NCI-H128 (cell line): ENCODE data around the gene LARP6.

ENCODE experiments used
- DNase-seq: peaks from one replicate; lab custom pipeline; 2025; ENCODE audit not compliant: unreplicated experiment; lab: John Stamatoyannopoulos, UW

LARP6 gene

GRCh38 chr15:70796516-70797310 lies 57.2 kb downstream of the LARP6 start:
- no peak for DNase-seq

GRCh38 chr15:70795311-70795665 lies 58.7 kb downstream of the LARP6 start:
- DNase-seq, result no peak

- no peak for DNase-seq
These were observed 59.2 kb downstream of the LARP6 start for GRCh38 chr15:70794596-70795310.

- DNase-seq, result no peak
These were observed 60.3 kb downstream of the LARP6 start for GRCh38 chr15:70793694-70794093.

- DNase-seq, result no peak
These were observed 61.8 kb downstream of the LARP6 start for GRCh38 chr15:70792171-70792573.

- DNase-seq, result no peak
These were observed 62.7 kb downstream of the LARP6 start for GRCh38 chr15:70791259-70791658.

- no peak for DNase-seq
These were observed 64.7 kb downstream of the LARP6 start for GRCh38 chr15:70789213-70789612.

- no peak for DNase-seq
These were observed 65.6 kb downstream of the LARP6 start for GRCh38 chr15:70788114-70789049.

- DNase-seq, result no peak
These were observed 67.0 kb downstream of the LARP6 start for GRCh38 chr15:70786996-70787395.

GRCh38 chr15:70783610-70784022 lies 70.3 kb downstream of the LARP6 start:
- DNase-seq, result no peak

GRCh38 chr15:70783041-70783440 lies 70.9 kb downstream of the LARP6 start:
- DNase-seq, result no peak

- DNase-seq, result no peak
These were observed 72.7 kb downstream of the LARP6 start for GRCh38 chr15:70781236-70781635.
